ENCODE data around the gene ETV7. TPM values are rescaled to one million over a fixed set of nuclear protein-coding genes. Genes with fewer than 3 reads are reported as not detected.

ETV7 gene
- total and polyA plus RNA-seq, 4 donors, result 0.17 to 0.84 (median 0.36) TPM

DNA sequence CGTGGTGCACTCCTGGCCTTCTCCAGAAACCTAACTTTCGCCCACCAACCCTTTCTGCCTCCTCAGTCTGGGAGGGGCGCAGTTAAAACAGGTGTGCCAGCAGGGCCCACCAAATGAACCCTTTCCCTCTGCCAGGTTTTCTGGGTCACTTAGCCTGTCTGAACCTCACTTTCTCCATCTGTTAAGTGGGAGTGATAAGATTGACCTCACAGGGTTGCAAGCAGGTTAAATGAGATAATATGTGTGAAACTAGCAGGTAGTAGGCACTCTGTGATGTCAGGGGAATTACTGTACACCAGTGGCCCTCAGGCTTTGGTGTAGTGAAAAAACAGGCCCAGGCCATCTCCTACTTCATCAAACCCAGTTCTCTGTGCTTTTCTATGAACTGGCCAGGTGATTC is 64.9 kb downstream of the ETV7 start:
- H3K9ac ChIP-seq (ENCODE audit: low read depth in 1 of 2, low read length in 2 of 2), result no peak overlapping the region
- no peak overlapping the region for H3K27ac ChIP-seq (ENCODE audit: low read depth in 1 of 2, low read length in 2 of 2)
- no peaks in the 10 kb centered on the region for H3K27me3 ChIP-seq (ENCODE audit: control insufficient read depth in 4 of 4, insufficient read depth in 4 of 4, low read length in 3 of 4)
- no peak overlapping the region for H3K4me3 ChIP-seq (ENCODE audit: low read depth in 1 of 3, low read length in 3 of 3)
- TF ChIP-seq EGR1 (IDR thresholded peaks at IDR 0.05; ENCODE audit: low read depth in 2 of 2), result no peak
- no peak for TF ChIP-seq SP1 (IDR thresholded peaks at IDR 0.05)
- no peak for TF ChIP-seq REST (IDR thresholded peaks at IDR 0.05)
- H3K36me3 ChIP-seq (ENCODE audit: control insufficient read depth in 4 of 4, insufficient read depth in 3 of 4, low read depth in 1 of 4, low read length in 3 of 4), result no peaks in the 10 kb centered on the region
- H3K9me3 ChIP-seq (ENCODE audit: control insufficient read depth in 4 of 4, low read length in 3 of 4), result no peaks in the 10 kb centered on the region
- H3K4me1 ChIP-seq (ENCODE audit: control insufficient read depth in 4 of 4, insufficient read depth in 4 of 4, low read length in 3 of 4), result no peaks in the 10 kb centered on the region
- no peak for DNase-seq (ENCODE audit: low spot score)
- 89% methylated on average over 3 of the region's 3 CpGs for WGBS

GRCh38 chr6:36320475-36320874 is 67.0 kb downstream of the ETV7 start:
- 79% methylated on average over 11 of the region's 11 CpGs for WGBS
- H3K27ac ChIP-seq (ENCODE audit: low read depth in 1 of 2, low read length in 2 of 2), result no peak overlapping the region
- H3K9me3 ChIP-seq (ENCODE audit: control insufficient read depth in 4 of 4, low read length in 3 of 4), result no peaks in the 10 kb centered on the region
- TF ChIP-seq FOXA1 (IDR thresholded peaks at IDR 0.05), result no peak
- no peak for TF ChIP-seq GABPA (IDR thresholded peaks at IDR 0.05 in 1 of 2, conservative IDR thresholded peaks at IDR 0.05 in 1 of 2)
- TF ChIP-seq, protein P1, sequence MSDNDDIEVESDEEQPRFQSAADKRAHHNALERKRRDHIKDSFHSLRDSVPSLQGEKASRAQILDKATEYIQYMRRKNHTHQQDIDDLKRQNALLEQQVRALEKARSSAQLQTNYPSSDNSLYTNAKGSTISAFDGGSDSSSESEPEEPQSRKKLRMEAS (IDR thresholded peaks at IDR 0.05), result no peak
- TF ChIP-seq JUND (IDR thresholded peaks at IDR 0.05), result no peak
- TF ChIP-seq TAF1 (conservative IDR thresholded peaks at IDR 0.05), result no peak
- no peak for TF ChIP-seq HNF4G (IDR thresholded peaks at IDR 0.05)
- no peak for TF ChIP-seq RXRA (IDR thresholded peaks at IDR 0.05)
- no peak for TF ChIP-seq EGR1 (IDR thresholded peaks at IDR 0.05; ENCODE audit: low read depth in 2 of 2)
- no peak for TF ChIP-seq YY1 (IDR thresholded peaks at IDR 0.05)
- TF ChIP-seq NR2F2 (IDR thresholded peaks at IDR 0.05), result no peak
- TF ChIP-seq ZBTB33 (IDR thresholded peaks at IDR 0.05), result no peak
- TF ChIP-seq RAD21 (IDR thresholded peaks at IDR 0.05), result no peak
- no peak for TF ChIP-seq HNF4A (conservative IDR thresholded peaks at IDR 0.05)
- TF ChIP-seq REST (IDR thresholded peaks at IDR 0.05), result no peak
- H3K27me3 ChIP-seq (ENCODE audit: control insufficient read depth in 4 of 4, insufficient read depth in 4 of 4, low read length in 3 of 4), result no peaks in the 10 kb centered on the region
- H3K9ac ChIP-seq (ENCODE audit: low read depth in 1 of 2, low read length in 2 of 2), result no peak overlapping the region
- H3K4me3 ChIP-seq (ENCODE audit: low read depth in 1 of 3, low read length in 3 of 3), result no peak overlapping the region
- H3K4me1 ChIP-seq (ENCODE audit: control insufficient read depth in 4 of 4, insufficient read depth in 4 of 4, low read length in 3 of 4), result no peaks in the 10 kb centered on the region
- H3K36me3 ChIP-seq (ENCODE audit: control insufficient read depth in 4 of 4, insufficient read depth in 3 of 4, low read depth in 1 of 4, low read length in 3 of 4), result no peaks in the 10 kb centered on the region
- no peak for DNase-seq (ENCODE audit: low spot score)

Measured in liver (tissue), 9 donors.